Lung microvascular endothelial cell (primary cell): ENCODE measurements around the gene ZNF511. TPM values are rescaled to one million over a fixed set of nuclear protein-coding genes. Genes with fewer than 3 reads are reported as not detected.
A peak's percentile ranks its signal among the peaks of the same experiment; 100 is the strongest.

Experiments
- DNase-seq, 2 donors: peaks; one replicate each; pipeline versions ENCODE4 v3.0.0 to v3.0.0-alpha.2; 2010; ENCODE audit warnings: low read depth in 2 of 2
- total RNA-seq: library from RNA; depleted of rRNA; stranded (reverse); fragments of >200 nt; gene quantifications from 2 replicates; pipeline ENCODE4 v1.2.1, GENCODE V29; 2014

The ZNF511 gene
- total RNA-seq, 1 donor from 2014 or later, result 24.8 TPM

DNA sequence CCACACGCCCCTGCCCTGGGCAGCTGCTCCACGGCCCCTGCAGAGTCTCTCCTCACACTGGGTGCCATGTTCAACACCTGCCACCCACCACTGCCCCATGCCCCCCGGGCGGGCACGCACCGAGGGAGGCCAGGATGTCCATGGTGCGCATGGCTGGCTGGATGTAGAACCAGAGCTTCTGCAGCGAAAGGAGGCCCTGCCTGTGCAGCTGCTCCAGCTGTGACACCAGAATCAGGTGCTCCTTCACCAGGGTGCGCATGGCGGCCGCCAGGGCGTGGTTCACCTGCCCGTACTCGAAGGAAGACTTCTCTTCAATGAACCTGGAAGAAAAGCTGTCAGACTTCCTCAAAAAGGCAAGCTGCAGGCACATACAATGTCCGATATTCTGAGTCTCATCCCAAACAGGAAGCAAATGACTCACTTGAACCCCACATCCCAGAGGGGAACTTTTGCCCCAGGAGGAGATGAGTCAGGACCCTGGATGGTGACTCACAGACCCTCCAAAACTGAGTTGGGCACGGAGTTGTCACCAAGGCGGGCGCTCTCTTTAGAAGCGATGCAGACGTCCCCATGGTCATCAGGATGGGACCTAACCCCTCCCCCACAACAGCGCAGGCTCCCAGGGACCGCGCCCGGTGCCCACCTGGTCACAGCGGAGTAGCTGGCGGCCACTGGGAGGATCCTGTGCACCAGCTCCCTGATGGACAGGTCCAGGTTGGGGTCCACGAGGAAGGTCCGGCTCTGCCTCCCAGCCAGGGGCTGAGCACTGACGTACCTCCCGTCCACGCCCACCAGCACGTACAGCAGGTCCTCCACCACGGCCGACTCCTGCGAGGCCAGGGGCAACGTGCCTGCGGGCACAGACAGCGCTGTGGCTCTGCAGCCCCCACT is 15.6 kb upstream of the ZNF511 start:
- DNase-seq, result peak in 1 of 2 donors; percentile 87

DNA sequence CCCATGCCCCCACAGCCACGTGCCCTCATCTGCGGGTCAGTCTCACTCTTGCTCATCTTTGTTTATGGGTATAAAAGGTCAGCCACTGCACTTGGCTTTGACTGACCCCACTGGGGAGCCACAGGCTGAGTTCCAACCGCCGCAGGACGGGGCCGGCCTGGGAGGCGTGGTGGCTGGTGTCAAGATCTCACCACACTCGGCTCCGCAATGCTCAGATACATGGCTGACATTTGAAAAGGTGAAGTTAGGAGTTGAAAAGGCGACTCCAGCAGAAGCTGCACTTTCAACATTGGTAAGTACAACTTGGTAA is 14.9 kb upstream of the ZNF511 start:
- DNase-seq, result no peak

DNA sequence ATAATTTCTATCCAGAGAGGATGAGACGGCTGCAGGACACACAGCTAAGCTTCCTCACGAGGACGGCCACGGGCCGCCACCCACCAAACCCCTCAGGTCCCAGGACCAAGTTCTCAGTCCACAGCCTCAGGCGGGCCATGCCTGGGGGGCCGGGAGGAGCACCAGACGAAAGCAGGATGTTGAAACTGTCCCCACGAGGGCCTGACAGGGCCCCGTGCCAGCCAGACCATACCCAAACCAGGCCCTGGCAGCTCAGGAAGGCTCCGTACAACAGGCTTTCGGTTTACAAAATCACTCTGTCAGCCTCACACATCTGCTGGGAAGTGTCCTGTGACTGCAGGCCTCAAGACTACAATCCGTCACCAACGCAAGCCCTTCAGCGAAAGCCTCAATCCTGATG is 14.5 kb upstream of the ZNF511 start:
- no peak for DNase-seq

DNA sequence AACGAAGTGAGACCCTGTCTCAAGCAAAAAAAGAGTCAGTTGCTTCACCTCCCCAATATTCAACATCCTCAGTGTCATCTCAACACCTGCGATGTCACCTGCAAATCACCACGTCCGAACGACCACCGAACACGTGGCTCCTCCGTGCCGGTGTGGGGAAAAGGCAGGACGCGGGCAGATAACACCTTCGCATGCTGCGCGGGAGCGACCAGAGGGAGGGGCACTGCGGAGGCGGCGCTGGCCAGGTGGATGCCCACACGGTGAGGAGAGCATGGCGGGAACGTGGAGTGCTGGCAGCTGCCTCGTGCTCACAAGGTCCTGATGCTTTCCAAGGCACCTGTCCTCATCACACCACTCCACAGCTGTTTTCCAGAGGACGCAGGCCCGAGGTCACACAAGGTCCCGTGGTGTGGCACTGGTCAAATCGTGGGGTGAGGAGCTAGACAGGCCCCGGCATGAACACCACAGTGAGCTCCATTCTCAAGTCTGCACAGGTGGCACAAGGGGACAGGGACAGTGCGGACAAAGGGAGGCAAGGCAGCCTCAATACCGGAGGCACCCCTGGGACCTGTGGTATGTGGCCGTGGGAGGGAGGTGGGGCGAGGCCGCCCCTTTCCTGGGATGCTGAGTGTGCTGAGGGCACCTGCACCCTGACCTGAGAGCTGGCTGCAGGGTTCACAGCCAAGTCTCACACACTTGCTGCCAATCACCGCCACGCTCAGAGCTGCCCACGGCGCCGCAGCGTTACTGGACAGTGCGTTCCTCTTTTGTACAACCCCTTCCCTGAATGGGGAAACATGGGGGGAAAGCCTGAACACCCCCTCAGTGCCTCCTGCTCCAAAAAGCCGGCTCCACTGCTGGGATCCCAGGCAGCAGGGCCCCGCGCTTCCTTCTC is 13.0 kb upstream of the ZNF511 start:
- DNase-seq, result no peak

DNA sequence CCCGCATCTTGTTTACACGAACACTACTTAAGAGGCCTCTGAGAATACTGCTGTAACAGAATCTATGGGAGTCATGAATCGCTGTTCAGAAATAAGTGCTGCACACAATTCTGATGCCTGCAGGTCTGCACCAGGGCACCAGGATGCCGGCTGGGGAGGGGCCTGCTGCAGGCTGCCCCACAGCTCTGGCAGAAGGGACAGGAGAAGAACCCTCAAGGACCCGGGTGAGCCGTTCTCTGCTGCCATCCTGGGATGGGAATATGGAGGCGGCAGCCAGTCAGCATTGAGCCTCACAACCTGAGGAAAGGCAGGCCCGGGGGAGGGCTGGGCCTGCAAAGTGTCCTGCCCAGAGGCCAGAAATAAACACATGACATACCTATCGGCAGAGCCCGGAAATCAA is 11.2 kb upstream of the ZNF511 start:
- no peak for DNase-seq

DNA sequence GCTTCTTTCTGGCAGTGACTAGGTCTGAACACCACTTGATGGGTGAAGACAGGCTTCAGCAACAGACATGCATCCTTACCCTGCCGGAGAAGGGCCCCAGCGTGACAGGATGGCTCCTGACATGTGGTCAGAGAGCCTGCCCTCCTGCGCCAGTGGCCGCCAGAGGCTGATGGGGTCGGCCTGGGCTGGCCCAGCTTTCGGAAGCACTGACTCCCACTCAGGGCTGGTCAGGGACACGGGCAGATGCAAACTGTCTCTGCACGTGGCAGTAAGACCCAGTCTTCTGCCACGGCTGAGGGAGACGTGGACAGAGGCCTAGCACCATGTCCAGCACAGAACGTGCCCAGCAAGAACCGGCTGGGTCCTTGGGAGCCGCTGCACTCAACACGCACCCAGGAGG is 10.2 kb upstream of the ZNF511 start:
- DNase-seq, result no peak

DNA sequence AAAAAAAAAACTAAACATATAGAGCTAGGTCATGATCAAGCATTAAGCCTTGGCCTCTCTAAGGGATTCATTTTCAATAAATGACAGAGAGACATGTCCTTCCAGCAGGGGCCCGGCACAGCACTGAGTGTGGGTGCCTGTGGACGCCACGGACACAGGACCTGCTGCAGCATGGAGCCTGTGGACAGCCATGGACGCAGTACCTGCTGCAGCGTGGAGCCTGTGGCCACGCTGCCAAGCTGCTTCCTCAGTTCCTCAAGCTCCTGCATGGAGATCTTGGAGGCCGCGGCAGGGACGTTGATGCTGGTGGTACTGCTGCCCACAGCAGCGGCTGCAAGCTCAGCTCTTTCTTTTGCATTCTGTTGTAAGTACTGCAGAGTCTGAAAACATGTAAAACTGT is 9.5 kb upstream of the ZNF511 start:
- DNase-seq, result no peak

DNA sequence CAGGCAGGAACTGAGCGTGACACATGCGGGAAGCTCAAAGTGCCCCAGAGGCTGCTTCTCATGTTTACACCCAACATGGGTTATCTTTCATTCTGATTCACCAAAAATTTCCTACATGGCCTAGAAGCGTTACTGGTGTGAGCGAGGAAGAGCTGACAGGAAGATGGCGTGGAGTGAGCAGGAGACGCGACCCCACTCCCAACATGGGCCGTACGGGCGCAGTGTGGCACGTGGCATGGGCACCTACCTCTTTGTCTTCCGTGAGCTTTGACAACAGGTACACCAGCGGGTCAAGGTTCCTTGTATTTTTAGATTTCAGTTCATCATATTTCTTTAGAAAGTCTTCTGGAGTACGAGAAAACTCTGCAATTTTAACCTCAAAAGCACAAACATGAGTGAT is 9.0 kb upstream of the ZNF511 start:
- DNase-seq, result no peak

DNA sequence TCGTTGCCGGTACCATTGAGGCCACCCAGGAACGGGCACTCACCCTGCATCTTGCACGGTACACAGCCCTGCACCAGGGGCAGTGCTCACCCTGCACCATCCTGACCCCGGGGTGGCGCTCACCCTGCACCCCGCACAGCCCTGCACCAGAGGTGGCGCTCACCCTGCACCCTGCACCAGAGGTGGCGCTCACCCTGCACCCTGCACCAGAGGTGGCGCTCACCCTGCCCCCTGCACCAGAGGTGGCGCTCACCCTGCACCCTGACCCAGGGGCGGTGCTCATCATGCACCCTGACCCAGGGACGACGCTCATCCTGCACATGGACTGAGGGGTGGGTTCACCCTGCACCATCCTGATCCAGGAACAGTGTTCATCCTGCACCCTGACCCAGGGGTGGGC is 6.5 kb upstream of the ZNF511 start:
- DNase-seq, result no peak

DNA sequence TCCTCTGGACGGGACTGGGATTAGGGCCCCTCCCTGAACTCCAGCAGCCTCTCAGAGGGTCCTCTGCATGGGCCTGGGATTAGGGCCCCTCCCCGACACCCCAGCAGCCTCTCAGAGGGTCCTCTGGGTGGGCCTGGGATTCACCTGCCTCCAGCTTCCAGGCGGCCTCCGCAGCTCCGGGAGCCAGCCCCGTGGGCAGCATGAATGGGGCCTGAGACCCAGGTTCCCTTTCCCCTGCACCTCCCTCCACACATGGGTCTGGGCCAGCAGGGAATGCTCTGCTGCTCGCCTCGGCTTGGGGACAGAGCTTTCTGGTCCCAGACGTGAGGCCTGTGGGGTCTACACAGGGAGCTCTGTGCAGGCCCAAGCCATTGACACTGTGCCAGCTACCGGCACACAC is 5.5 kb upstream of the ZNF511 start:
- no peak for DNase-seq

DNA sequence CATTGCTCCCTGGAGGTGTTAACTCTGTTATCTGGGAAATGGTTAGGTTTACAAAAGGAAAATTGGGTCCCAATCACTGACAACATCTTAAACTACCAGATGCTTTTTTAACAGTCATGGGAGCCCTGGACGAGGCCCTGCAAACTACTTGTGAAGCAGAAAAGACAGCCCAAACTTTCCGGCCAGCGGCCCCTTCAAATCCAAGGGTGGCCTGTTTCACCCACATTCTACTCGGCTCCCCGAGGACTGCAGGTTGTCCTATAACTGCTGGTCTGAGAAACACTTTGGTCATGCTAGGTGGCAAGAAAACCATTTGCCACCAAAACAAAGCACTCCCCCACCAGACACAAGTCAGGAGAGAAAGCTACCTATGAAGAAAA is 2.6 kb upstream of the ZNF511 start:
- DNase-seq, result no peak

DNA sequence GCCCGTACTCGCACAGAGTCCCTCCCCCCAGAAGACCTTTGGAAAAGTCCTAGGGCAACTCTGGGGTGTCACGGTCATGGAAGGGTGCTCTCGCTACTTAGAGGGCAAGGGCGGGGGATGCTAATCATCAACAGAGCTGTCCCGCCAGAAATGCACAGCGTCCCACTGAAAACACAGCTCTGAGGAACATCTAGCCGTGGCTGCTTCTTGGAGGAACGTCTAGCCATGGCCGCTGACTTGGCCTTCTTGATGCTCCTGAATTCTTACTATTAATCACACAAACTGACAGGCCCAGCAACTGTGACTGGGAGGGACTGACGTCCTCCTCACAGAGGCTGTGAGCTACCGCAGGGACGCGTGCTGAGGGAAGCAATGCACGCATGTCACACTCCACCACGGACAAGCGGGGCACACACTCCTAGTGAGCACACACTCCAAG is 1.8 kb upstream of the ZNF511 start:
- no peak for DNase-seq

DNA sequence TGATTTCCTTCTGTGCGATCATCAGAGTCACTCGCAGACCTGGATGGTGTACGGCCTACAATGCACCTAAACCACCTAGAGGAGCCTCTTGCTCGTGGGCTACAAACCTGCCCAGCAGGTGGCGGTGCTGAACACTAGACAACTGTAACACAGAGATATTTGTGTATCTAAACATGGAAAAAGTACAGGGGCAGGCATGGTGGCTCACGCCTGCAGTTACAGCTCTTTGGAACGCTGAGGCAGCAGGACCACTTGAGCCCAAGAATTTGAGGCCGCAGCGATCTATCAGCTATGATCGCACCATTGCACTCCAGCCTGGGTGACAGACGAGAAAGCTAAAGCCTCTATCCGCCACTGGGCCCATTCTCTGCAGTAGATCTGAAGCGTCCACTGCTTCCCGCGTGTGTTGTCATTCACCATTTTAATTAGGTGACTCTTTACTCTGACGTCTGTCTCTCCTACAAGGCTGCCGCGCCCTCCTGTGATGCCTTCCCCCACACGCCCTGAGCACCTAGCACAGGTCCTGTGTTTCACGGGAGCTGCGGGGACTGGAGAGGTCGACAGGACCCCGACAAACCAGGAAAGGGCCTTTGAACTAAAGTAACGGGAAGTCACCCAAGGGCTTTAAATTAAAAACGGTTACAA is 816 bp upstream of the ZNF511 start:
- DNase-seq, result peak; percentile 63 to 91

DNA sequence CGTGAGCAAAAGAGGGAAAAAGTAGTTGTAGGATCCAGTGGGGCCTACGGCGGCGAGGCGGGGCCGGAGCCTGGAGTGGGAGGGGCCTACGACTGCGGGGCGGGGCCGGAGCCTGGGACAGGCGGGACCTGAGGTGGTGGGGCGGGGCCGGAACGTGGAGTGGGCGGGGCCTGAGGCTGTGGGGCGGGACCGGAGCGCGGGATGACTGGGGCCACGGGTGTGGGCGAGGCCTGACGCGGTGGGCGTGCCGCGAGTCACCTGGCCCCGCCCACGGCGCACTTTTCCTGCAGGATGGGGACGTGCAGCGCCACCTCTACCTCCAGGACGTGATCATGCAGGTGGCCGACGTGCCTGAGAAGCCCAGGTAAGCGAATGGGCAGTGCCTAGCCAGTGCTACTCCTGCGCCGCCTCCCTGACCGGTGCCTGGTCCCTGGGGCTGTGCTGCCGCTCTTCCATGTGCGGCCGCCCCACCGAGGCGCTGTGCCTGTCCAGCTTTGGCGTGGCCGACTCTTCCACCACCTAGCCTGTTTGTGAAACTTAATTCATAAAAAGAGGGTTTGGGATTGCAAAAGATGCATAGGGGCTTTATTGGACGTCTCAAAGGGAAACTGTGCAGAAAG is 496 bp downstream of the ZNF511 start:
- peak; percentile 93 to 97 for DNase-seq

DNA sequence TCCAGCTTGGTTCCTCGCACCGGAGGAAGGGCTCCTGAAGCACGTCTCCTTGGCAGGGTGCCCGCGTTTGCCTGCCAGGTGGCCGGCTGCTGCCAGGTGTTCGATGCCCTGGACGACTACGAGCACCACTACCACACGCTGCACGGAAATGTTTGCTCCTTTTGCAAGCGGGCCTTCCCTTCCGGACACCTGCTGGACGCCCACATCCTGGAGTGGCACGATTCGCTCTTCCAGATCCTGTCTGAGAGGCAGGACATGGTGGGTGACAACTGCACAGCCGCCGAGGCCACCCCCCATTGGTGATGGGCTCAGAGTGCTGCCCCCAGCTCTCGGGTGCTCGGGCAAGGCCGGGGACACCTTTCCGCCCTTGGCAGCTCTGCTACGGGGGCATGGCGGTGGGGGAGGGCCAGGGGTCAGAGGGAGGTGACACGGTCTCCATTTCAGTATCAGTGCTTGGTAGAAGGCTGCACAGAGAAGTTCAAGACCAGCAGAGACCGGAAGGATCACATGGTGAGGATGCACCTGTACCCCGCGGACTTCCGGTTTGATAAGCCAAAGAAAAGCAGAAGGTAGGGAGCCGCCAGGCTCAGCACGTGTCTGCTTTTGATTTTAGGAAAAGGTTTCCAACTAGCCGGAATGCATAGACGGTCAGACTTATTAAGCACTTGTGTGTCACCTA is 1.1 kb downstream of the ZNF511 start:
- DNase-seq, result no peak

DNA sequence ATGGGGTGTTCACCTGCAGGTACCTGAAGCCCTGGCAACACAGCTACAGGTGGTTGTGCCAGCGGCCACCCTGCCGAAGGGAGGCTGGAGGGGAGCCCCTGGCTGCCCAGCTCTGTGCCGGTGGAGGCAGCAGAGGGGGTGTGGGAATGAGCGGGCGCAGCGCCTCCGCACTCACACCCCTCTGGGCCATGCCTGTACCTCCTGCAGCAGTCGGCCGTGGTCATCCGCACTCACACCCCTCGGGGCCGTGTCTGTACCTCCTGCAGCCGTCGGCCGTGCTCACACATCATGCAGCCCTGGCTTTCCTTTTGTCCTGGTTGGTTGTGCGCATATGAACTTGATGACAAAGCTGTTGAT is 1.7 kb downstream of the ZNF511 start:
- DNase-seq, result no peak

DNA sequence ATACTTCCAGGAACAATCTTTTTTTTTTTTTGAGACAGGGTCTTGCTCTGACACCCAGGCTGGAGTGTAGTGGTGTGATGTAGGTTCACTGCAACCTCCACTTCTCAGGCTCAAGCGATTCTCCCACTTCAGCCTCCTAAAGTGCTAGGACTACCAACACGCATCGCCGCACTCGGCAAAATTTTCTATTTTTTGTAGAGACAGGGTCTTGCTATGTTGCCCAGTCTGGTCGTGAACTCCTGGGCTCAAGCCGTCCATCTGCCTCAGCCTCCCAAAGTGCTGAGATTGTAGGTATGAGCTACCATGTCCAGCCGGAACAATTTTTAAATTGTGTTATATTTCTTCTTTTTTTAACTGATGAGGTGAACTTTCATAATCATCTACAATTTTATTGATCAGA is 2.1 kb downstream of the ZNF511 start:
- no peak for DNase-seq

DNA sequence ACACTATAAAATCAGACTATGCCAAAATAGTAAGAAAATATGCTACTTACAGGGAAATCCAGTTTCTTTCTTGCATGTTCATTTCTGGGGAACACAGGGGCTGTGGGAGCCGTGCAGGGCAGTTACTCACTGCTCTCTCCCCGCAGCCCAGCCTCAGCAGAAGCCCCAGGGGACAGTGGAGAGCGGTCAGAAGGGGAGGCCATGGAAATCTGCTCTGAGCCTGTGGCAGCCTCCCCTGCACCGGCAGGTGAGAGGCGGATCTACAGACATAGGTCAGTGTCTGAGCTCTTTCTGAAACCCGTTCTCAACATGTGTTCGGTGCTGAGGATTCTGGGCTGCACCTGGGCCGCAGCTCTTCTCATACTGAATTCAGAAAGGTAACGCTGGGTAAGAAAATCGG is 2.9 kb downstream of the ZNF511 start:
- DNase-seq, result no peak

DNA sequence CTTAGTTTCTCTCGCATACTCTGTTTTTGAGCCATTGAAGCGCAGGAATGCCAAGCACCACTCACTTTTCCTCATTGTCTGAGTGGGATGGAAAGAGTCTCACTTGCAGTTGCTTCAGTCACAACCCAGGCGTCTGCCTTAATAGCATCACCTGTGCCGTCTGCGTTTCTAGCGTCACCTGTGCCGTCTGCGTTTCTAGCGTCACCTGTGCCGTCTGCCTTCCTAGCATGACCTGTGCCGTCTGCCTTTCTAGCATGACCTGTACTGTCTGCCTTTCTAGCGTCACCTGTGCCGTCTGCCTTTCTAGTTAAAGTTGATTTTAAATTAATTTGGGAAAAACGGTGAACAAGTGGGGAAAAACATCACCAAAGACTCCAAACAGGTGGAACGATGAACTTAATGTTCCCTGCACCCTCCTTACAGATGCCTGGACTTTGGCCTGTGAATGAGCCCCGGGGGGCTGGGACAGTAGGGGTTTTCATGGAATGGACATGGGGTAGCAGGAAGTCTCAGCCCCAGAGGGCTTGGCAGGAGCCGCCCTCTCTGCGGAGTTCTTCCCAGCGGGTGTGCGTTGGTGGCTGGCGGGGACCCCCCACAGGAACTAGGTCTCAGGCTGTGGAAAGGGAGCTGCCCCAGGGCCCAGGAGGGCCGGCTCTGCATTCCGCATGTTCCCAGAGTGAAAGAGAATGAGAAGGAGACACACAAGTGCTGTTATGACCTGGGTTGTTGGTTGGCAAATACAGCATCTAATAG is 3.5 kb downstream of the ZNF511 start:
- DNase-seq, result no peak

DNA sequence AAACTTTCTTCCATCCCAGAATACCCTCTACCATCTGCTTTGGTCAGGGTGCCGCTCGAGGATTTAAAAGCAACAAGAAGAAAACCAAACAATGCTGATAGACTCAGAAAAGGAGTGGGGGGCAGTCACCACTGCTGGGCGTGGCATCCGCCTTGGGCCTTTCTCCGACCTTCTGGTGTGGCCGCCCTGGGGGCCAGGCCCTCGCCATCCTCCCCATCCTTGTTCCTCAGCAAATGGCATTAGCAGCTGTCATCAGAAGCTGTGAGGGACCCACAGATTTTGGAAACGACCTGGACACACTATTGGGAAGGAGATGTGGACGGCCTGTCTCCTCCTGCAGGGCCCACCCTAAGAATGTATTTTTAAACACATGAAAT is 4.0 kb downstream of the ZNF511 start:
- no peak for DNase-seq

DNA sequence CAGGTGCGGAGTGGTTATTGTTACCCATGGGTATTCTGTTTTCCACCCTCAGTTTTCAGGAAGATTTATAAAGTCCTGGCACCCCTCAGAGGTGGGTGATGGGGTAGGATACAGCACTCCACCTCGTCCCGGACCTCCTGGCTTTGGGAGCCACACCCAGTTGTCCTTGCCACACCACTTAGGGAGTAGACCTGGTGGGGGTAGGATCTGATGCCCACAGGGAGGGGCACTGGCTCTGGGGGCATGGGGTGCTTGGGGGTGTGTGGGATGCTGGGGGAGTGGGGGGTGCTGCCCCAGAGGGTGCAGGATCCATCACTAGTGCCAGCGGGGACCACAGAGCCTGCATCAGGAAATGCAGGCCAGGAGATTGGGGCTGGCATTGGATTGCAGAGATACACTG is 4.5 kb downstream of the ZNF511 start:
- no peak for DNase-seq
